ENCODE results near the gene PRR15L. TPM values are rescaled to one million over a fixed set of nuclear protein-coding genes. Genes with fewer than 3 reads are reported as not detected.

The PRR15L gene
- total RNA-seq, 1 donor from 2014 or later, result 47.4 TPM

- no peak for TF ChIP-seq CTCF (IDR thresholded peaks at IDR 0.05)
- Histone ChIP-seq H3K4me1 (peaks cover 21% of the 10 kb centered on the region), H3K27me3 (no peaks in the 10 kb centered on the region), H3K9me3 (no peaks in the 10 kb centered on the region), H3K36me3 (peaks cover 10% of the 10 kb centered on the region), H3K27ac (no peak overlapping the region), H3K4me3 (no peak overlapping the region)
- DNase-seq, result no peak
- ATAC-seq, result no peak
- intact Hi-C loops (cut with DNase I), result no loop called here
Measured at GRCh38 chr17:47986520-47986919, 28.8 kb upstream of the PRR15L start.

- no peaks in the 10 kb centered on the region for H3K27me3 ChIP-seq
- H3K27ac ChIP-seq, result no peak overlapping the region
- peaks cover 39% of the 10 kb centered on the region for H3K36me3 ChIP-seq
- intact Hi-C loops (cut with DNase I), result no loop called here
- H3K9me3 ChIP-seq, result no peaks in the 10 kb centered on the region
- no peak for TF ChIP-seq CTCF (IDR thresholded peaks at IDR 0.05)
- DNase-seq (no peak), ATAC-seq (no peak)
- H3K4me3 ChIP-seq, result no peak overlapping the region
- peaks cover 21% of the 10 kb centered on the region for H3K4me1 ChIP-seq
Measured at GRCh38 chr17:47983492-47984223, 26.0 kb upstream of the PRR15L start.

- Histone ChIP-seq H3K36me3 (peaks cover 47% of the 10 kb centered on the region), H3K9me3 (no peaks in the 10 kb centered on the region), H3K4me3 (no peak overlapping the region), H3K27ac (no peak overlapping the region), H3K27me3 (no peaks in the 10 kb centered on the region), H3K4me1 (peaks cover 21% of the 10 kb centered on the region)
- intact Hi-C loops (cut with DNase I), result no loop called here
- DNase-seq (no peak), ATAC-seq (no peak)
- TF ChIP-seq CTCF (IDR thresholded peaks at IDR 0.05), result no peak
Measured at GRCh38 chr17:47982645-47983390, 25.1 kb upstream of the PRR15L start.

- Histone ChIP-seq H3K9me3 (no peaks in the 10 kb centered on the region), H3K4me1 (peaks cover 18% of the 10 kb centered on the region), H3K27me3 (no peaks in the 10 kb centered on the region), H3K4me3 (no peak overlapping the region), H3K36me3 (peaks cover 54% of the 10 kb centered on the region), H3K27ac (no peak overlapping the region)
- intact Hi-C loops (cut with DNase I), result no loop called here
- no peak for TF ChIP-seq CTCF (IDR thresholded peaks at IDR 0.05)
- ATAC-seq, result no peak
- no peak for DNase-seq
Measured at GRCh38 chr17:47982091-47982617, 24.5 kb upstream of the PRR15L start.

GRCh38 chr17:47981462-47981861 is 23.8 kb upstream of the PRR15L start:
- intact Hi-C loops (cut with DNase I), result no loop called here
- no peak for TF ChIP-seq CTCF (IDR thresholded peaks at IDR 0.05)
- Histone ChIP-seq H3K9me3 (no peaks in the 10 kb centered on the region), H3K27me3 (no peaks in the 10 kb centered on the region), H3K36me3 (peaks cover 61% of the 10 kb centered on the region), H3K4me3 (no peak overlapping the region), H3K4me1 (peaks cover 16% of the 10 kb centered on the region), H3K27ac (no peak overlapping the region)
- no peak for DNase-seq
- peak; percentile 4 for ATAC-seq
